Erythroblast (primary cell): ENCODE measurements around the gene SUGT1.
"Not testable (repeated sequence)": the region's sequence is repeated elsewhere in the genome, so short reads cannot be mapped to it uniquely, and the experiment has no call there.

Experiments used
- DNase-seq, 2 experiments: peaks; one replicate each; lab custom pipeline; 2025; lab: John Stamatoyannopoulos, UW
- GATA1 ChIP-seq: IDR thresholded peaks from 2 replicates; pipeline ENCODE4 v1.6.1; 2011; ENCODE audit warnings: low read depth, mild to moderate bottlenecking, control low read depth, low read length, moderate library complexity
- POLR2A ChIP-seq: IDR thresholded peaks from 2 replicates; pipeline ENCODE4 v1.6.1; 2011; ENCODE audit warnings: mild to moderate bottlenecking, low read length

Gene SUGT1

GRCh38 chr13:52701728-52702465 lies 49.3 kb downstream of the SUGT1 start:
- no peak for DNase-seq
- TF ChIP-seq POLR2A (no peak), GATA1 (no peak)

- TF ChIP-seq POLR2A (no peak), GATA1 (no peak)
- DNase-seq, result no peak
Observed at GRCh38 chr13:52703482-52703881, 50.8 kb downstream of the SUGT1 start.

- TF ChIP-seq GATA1, result no peak
- TF ChIP-seq POLR2A, result no peak
- DNase-seq, result peak in 1 of 2 experiments; percentile 30
Observed at GRCh38 chr13:52706081-52706480, 53.4 kb downstream of the SUGT1 start.

GRCh38 chr13:52707375-52707774 lies 54.7 kb downstream of the SUGT1 start:
- TF ChIP-seq POLR2A (no peak), GATA1 (no peak)
- no peak for DNase-seq

- peak; percentile 16 to 71 for DNase-seq
Observed at GRCh38 chr13:52708266-52708665, 55.6 kb downstream of the SUGT1 start.

- no peak for DNase-seq
- TF ChIP-seq POLR2A (no peak), GATA1 (no peak)
Observed at GRCh38 chr13:52711286-52711685, 58.6 kb downstream of the SUGT1 start.

GRCh38 chr13:52712385-52712784 lies 59.7 kb downstream of the SUGT1 start:
- TF ChIP-seq GATA1, result no peak
- TF ChIP-seq POLR2A, result no peak
- no peak for DNase-seq

GRCh38 chr13:52713894-52714293 lies 61.3 kb downstream of the SUGT1 start:
- TF ChIP-seq POLR2A (no peak), GATA1 (no peak)

GRCh38 chr13:52720904-52721303 lies 68.3 kb downstream of the SUGT1 start:
- not testable (repeated sequence) for DNase-seq

More at GRCh38 chr13:52713894-52714293, 61.3 kb downstream of the SUGT1 start:
- DNase-seq, result no peak

GRCh38 chr13:52721356-52721755 lies 68.7 kb downstream of the SUGT1 start:
- not testable (repeated sequence) for DNase-seq

GRCh38 chr13:52723181-52723580 lies 70.5 kb downstream of the SUGT1 start:
- DNase-seq, result no peak
- TF ChIP-seq GATA1 (no peak), POLR2A (no peak)

GRCh38 chr13:52725302-52725701 lies 72.7 kb downstream of the SUGT1 start:
- TF ChIP-seq POLR2A (no peak), GATA1 (no peak)
- no peak for DNase-seq

- TF ChIP-seq POLR2A (no peak), GATA1 (no peak)
- no peak for DNase-seq
Observed at GRCh38 chr13:52726258-52726657, 73.6 kb downstream of the SUGT1 start.

GRCh38 chr13:52734075-52734623 lies 81.5 kb downstream of the SUGT1 start:
- no peak for DNase-seq
- TF ChIP-seq POLR2A, result no peak
- no peak for TF ChIP-seq GATA1

- TF ChIP-seq POLR2A, result no peak
- TF ChIP-seq GATA1, result no peak
Observed at GRCh38 chr13:52736891-52737290, 84.3 kb downstream of the SUGT1 start.

More at GRCh38 chr13:52736891-52737290, 84.3 kb downstream of the SUGT1 start:
- no peak for DNase-seq
